ENCODE measurements around the gene SSBP3.

- TF ChIP-seq CTCF (conservative IDR thresholded peaks at IDR 0.05) (no peak), EZH2 (IDR thresholded peaks at IDR 0.05; ENCODE audit: low read depth) (no peak)
Observed at GRCh38 chr1:54180701-54181360, 225.4 kb downstream of the SSBP3 start.
